Activated naive CD8-positive, alpha-beta T cell treated with anti-CD3 and anti-CD28 coated beads, Interleukin-2, amount 10 ng/mL, durations not matched to agents 7 days and 5 days (primary cell): ENCODE data around the gene KCNJ8. TPM values are rescaled to one million over a fixed set of nuclear protein-coding genes. Genes with fewer than 3 reads are reported as not detected.
"Not testable (repeated sequence)": the region's sequence is repeated elsewhere in the genome, so short reads cannot be mapped to it uniquely, and the experiment has no call there.

Source experiments
- ATAC-seq: fragments of 150-1000 bp; cut with Tn5 transposase; one replicate; pipeline ENCODE4 v1.10.0; 2021; ENCODE audit warnings: low read depth, moderate library complexity
- POLR2A ChIA-PET: fragments of 350-600 bp; sonication (Branson Sonifier 250); formaldehyde crosslinking; loops from one replicate; lab custom pipeline; 2021; ENCODE audit warnings: antibody characterized with exemption; lab: Charles Lee
- DNase-seq: peaks from one replicate; pipeline ENCODE4 v3.0.0; 2021
- H3K27ac Mint-ChIP-seq: one replicate; pipeline ENCODE4 v1.8.0; 2022; ENCODE audit warnings: mild to moderate bottlenecking, mixed read lengths
- H3K27me3 Mint-ChIP-seq: one replicate; pipeline ENCODE4 v1.8.0; 2022; ENCODE audit warnings: mild to moderate bottlenecking, moderate library complexity, mixed read lengths
- H3K36me3 Mint-ChIP-seq: one replicate; pipeline ENCODE4 v1.8.0; 2021; ENCODE audit warnings: mild to moderate bottlenecking, mixed read lengths
- H3K4me1 Mint-ChIP-seq: one replicate; pipeline ENCODE4 v1.8.0; 2021; ENCODE audit warnings: mixed read lengths
- H3K4me3 Mint-ChIP-seq: one replicate; pipeline ENCODE4 v1.8.0; 2022; ENCODE audit warnings: mild to moderate bottlenecking, moderate library complexity, mixed read lengths
- H3K9me3 Mint-ChIP-seq: one replicate; pipeline ENCODE4 v1.8.0; 2021; ENCODE audit warnings: mixed read lengths
- total RNA-seq, 2 experiments: library from RNA; stranded (reverse); gene quantifications; one replicate each; pipeline ENCODE4 v1.2.3, GENCODE V29; 2021

KCNJ8 gene
- total RNA-seq, 2 experiments from 2014 or later = not detected

GRCh38 chr12:21801522-21802288 is 27.2 kb upstream of the KCNJ8 start:
- no peak for DNase-seq
- Mint-ChIP-seq H3K27me3 (no peaks in the 10 kb centered on the region), H3K4me1 (no peaks in the 10 kb centered on the region), H3K27ac (no peak overlapping the region), H3K4me3 (no peak overlapping the region), H3K9me3 (no peaks in the 10 kb centered on the region), H3K36me3 (no peaks in the 10 kb centered on the region)
- POLR2A ChIA-PET = no interaction called here
- ATAC-seq = no peak

DNA sequence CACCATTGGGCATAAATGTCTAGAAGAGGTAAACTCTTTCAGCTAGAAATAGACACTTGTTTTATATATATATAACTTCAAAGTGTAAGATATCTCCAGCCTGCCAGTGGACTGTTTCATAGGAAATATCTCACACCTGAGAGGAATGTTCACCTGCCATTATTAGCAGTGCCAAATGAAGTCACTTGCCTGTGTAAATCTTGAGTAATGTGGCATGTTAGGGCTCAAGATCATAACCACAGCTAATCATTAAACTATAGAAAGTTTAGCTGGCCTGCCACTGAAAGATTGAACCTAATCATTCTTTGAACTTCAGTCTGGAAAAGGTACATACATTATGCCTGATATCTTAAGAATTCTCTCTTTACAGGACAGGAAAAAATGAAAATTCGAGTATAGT is 25.5 kb upstream of the KCNJ8 start:
- ATAC-seq = no peak
- H3K27ac Mint-ChIP-seq = no peak overlapping the region
- H3K9me3 Mint-ChIP-seq = no peaks in the 10 kb centered on the region
- no peaks in the 10 kb centered on the region for H3K27me3 Mint-ChIP-seq
- no peaks in the 10 kb centered on the region for H3K36me3 Mint-ChIP-seq
- no peak for DNase-seq
- POLR2A ChIA-PET = no interaction called here
- no peaks in the 10 kb centered on the region for H3K4me1 Mint-ChIP-seq
- no peak overlapping the region for H3K4me3 Mint-ChIP-seq

GRCh38 chr12:21797539-21797938 is 23.0 kb upstream of the KCNJ8 start:
- no peaks in the 10 kb centered on the region for H3K36me3 Mint-ChIP-seq
- POLR2A ChIA-PET = no interaction called here
- DNase-seq (no peak), ATAC-seq (no peak)
- no peaks in the 10 kb centered on the region for H3K4me1 Mint-ChIP-seq
- H3K9me3 Mint-ChIP-seq = no peaks in the 10 kb centered on the region
- H3K27me3 Mint-ChIP-seq = no peaks in the 10 kb centered on the region
- H3K27ac Mint-ChIP-seq = no peak overlapping the region
- no peak overlapping the region for H3K4me3 Mint-ChIP-seq

- no peaks in the 10 kb centered on the region for H3K9me3 Mint-ChIP-seq
- ATAC-seq (no peak), DNase-seq (no peak)
- no peaks in the 10 kb centered on the region for H3K4me1 Mint-ChIP-seq
- POLR2A ChIA-PET = no interaction called here
- H3K27ac Mint-ChIP-seq = no peak overlapping the region
- no peaks in the 10 kb centered on the region for H3K27me3 Mint-ChIP-seq
- H3K4me3 Mint-ChIP-seq = no peak overlapping the region
- H3K36me3 Mint-ChIP-seq = no peaks in the 10 kb centered on the region
These were observed 21.3 kb upstream of the KCNJ8 start for GRCh38 chr12:21795648-21796328.

GRCh38 chr12:21794807-21795595 is 20.5 kb upstream of the KCNJ8 start:
- H3K4me1 Mint-ChIP-seq, H3K36me3 Mint-ChIP-seq, H3K4me3 Mint-ChIP-seq, DNase-seq, POLR2A ChIA-PET, H3K27me3 Mint-ChIP-seq, H3K9me3 Mint-ChIP-seq, ATAC-seq, H3K27ac Mint-ChIP-seq: not testable (repeated sequence)

DNA sequence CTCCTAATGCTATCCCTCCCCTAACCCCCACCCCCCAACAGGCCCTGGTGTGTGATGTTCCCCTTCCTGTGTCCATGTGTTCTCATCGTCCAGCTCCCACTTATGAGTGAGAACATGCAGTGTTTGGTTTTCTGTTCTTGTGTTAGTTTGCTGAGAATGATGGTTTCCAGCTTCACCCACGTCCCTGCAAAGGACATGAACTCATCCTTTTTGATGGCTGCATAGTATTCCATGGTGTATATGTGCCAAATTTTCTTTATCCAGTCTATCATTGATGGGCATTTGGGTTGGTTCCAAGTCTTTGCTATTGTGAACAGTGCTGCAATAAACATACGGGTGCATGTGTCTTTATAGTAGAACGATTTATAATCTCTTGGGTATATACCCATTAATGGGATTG is 15.2 kb upstream of the KCNJ8 start:
- H3K9me3 Mint-ChIP-seq, POLR2A ChIA-PET, H3K27ac Mint-ChIP-seq, H3K4me1 Mint-ChIP-seq, H3K4me3 Mint-ChIP-seq, H3K27me3 Mint-ChIP-seq, ATAC-seq, DNase-seq, H3K36me3 Mint-ChIP-seq: not testable (repeated sequence)

- H3K27ac Mint-ChIP-seq = no peak overlapping the region
- no peak overlapping the region for H3K4me3 Mint-ChIP-seq
- no peaks in the 10 kb centered on the region for H3K4me1 Mint-ChIP-seq
- H3K36me3 Mint-ChIP-seq = no peaks in the 10 kb centered on the region
- POLR2A ChIA-PET = no interaction called here
- no peaks in the 10 kb centered on the region for H3K27me3 Mint-ChIP-seq
- DNase-seq (no peak), ATAC-seq (no peak)
- peaks cover under 1% of the 10 kb centered on the region for H3K9me3 Mint-ChIP-seq
These were observed 13.8 kb upstream of the KCNJ8 start for GRCh38 chr12:21788089-21788983.

DNA sequence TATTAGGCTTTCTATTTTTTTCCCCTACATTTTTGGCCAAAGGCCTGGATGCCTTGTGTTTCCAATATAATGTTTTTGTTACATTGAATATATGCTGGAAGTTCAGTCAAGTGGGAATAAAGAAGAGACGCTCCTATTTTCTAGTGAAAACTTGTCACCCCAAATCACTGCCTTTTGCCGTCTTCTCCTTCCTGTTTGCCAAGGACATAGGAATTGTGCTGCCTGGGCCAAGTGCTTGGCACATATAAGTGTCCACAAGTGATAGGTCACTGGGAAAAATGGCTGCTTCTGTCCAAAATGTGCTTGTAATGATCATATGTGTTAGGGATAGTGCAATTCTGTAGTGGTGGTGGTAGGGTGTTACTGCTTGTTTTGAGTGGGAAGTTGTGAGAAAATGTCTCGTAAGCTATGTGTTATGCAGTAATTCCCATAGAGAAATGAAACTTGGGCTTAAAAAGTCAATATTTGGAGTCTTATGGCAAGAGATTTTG is 11.6 kb upstream of the KCNJ8 start:
- POLR2A ChIA-PET = no interaction called here
- H3K27me3 Mint-ChIP-seq = no peaks in the 10 kb centered on the region
- no peaks in the 10 kb centered on the region for H3K36me3 Mint-ChIP-seq
- H3K4me1 Mint-ChIP-seq = no peaks in the 10 kb centered on the region
- H3K4me3 Mint-ChIP-seq = no peak overlapping the region
- no peak for DNase-seq
- H3K27ac Mint-ChIP-seq = no peak overlapping the region
- H3K9me3 Mint-ChIP-seq = peaks cover 4% of the 10 kb centered on the region
- no peak for ATAC-seq

DNA sequence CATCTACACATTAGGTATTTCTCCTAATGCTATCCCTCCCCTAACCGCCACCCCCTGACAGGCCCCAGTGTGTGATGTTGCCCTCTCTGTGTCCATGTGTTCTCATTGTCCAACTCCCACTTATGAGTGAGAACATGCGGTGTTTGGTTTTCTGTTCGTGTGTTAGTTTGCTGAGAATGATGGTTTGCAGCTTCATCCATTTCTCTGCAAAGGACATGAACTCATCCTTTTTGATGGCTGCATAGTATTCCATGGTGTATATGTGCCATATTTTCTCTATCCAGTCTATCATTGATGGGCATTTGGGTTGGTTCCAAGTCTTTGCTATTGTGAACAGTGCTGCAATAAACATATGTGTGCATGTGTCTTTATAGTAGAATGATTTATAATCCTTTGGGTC is 8.2 kb upstream of the KCNJ8 start:
- not testable (repeated sequence) for DNase-seq

DNA sequence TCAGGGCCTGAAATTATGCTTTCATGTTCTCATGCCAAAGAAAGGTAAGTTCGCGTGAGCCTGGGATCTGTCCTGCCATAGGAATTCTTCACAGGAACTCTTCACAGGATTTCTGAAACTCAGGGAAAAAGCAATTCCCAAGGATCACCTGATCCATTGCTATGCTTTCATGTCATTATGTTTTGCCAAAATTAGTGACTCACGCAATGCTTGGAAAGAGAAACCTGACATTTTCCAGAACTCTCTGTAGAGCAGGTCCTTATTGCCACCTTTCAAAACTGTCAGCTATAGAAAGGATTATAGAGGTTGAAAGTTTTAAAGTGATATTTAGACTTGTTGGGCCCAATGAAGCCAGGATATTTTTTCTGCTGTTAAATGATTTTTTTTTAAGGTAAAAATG is 6.3 kb upstream of the KCNJ8 start:
- no peak overlapping the region for H3K4me3 Mint-ChIP-seq
- no peak for DNase-seq
- POLR2A ChIA-PET = no interaction called here
- H3K27me3 Mint-ChIP-seq = peaks cover 16% of the 10 kb centered on the region
- H3K27ac Mint-ChIP-seq = no peak overlapping the region
- no peaks in the 10 kb centered on the region for H3K36me3 Mint-ChIP-seq
- H3K4me1 Mint-ChIP-seq = no peaks in the 10 kb centered on the region
- ATAC-seq = no peak
- H3K9me3 Mint-ChIP-seq = peaks cover 4% of the 10 kb centered on the region

More for the DNA sequence above, 8.2 kb upstream of the KCNJ8 start:
- H3K27ac Mint-ChIP-seq, ATAC-seq, H3K36me3 Mint-ChIP-seq, H3K9me3 Mint-ChIP-seq, H3K4me3 Mint-ChIP-seq, H3K4me1 Mint-ChIP-seq, POLR2A ChIA-PET, H3K27me3 Mint-ChIP-seq: not testable (repeated sequence)

DNA sequence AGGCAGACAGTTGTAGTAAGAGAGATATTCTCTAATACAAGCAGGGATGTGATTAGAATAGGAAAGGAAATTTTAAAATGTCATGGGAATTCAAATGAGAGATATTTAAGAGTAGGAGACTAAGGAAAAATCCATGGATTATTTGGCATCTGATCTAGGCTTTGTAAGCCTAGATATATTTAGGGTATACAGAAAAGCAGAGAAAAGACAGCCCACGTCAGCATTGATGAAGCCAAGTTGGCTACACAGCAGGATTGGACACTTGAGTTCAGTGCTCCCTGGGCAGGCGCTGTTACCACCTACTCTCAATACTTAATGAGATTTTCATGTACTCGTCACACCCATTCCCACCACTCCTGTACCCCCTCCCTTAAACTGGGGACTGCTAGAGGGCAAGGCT is 1.7 kb upstream of the KCNJ8 start:
- H3K27me3 Mint-ChIP-seq = peaks cover 49% of the 10 kb centered on the region
- ATAC-seq = no peak
- no peak overlapping the region for H3K4me3 Mint-ChIP-seq
- peaks cover 2% of the 10 kb centered on the region for H3K4me1 Mint-ChIP-seq
- POLR2A ChIA-PET = no interaction called here
- no peaks in the 10 kb centered on the region for H3K9me3 Mint-ChIP-seq
- no peak overlapping the region for H3K27ac Mint-ChIP-seq
- no peak for DNase-seq
- no peaks in the 10 kb centered on the region for H3K36me3 Mint-ChIP-seq

DNA sequence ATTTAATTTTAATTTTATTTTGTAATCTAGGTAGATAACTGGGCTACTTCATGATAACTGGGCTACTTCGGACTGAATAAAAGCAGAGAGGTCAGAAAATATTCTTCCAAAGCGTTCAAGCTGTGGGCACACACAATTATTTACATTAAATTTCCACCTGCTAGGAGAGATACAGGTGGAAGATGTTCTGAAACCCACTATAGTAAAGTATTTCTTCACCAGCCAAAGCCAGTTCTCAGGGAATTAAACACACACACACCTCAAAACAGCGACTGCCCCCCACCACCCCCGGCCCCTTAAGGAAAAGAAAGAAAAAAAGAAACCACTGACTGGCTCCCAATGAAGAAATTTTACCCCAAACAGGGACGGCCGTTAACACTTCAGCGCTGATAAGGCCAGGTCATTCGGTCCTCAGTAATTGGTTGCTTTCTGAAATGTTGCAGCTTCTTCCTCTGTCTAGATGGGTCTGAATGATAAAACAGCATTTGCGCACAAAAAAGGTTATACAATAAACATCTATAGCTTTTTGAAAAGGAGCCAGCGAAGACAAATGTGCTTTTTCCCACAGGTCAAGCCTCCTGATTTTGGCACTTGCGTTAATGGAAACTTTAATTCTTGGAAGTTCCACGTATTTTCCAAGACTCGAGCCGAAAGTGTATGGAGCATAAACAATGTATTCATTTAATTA is 771 bp upstream of the KCNJ8 start:
- H3K4me1 Mint-ChIP-seq = peaks cover 2% of the 10 kb centered on the region
- H3K4me3 Mint-ChIP-seq = no peak overlapping the region
- peaks cover 58% of the 10 kb centered on the region for H3K27me3 Mint-ChIP-seq
- H3K27ac Mint-ChIP-seq = no peak overlapping the region
- POLR2A ChIA-PET = no interaction called here
- ATAC-seq = no peak
- H3K9me3 Mint-ChIP-seq = no peaks in the 10 kb centered on the region
- no peak for DNase-seq
- no peaks in the 10 kb centered on the region for H3K36me3 Mint-ChIP-seq
